PC-9 (cell line): ENCODE data around the gene PIK3CA. TPM values are rescaled to one million over a fixed set of nuclear protein-coding genes. Genes with fewer than 3 reads are reported as not detected.
"Not testable (repeated sequence)": the region's sequence is repeated elsewhere in the genome, so short reads cannot be mapped to it uniquely, and the experiment has no call there.

Source experiments
- BruUV-seq: library from RNA; stranded (reverse); fragments of 400-500 nt; replicated peaks from 2 replicates; lab custom pipeline; 2021; lab: Mats Ljungman, UMichigan
- CTCF ChIA-PET: fragments of 300-600 bp; sonication (Branson Sonifier 250); formaldehyde crosslinking; loops from one replicate; lab custom pipeline; 2022; ENCODE audit warnings: antibody characterized with exemption; lab: Charles Lee
- POLR2A ChIA-PET: fragments of 300-600 bp; sonication (Branson Sonifier 250); formaldehyde crosslinking; loops from one replicate; lab custom pipeline; 2022; ENCODE audit warnings: antibody characterized with exemption; ENCODE audit not compliant: unreplicated experiment; lab: Charles Lee
- DNase-seq, 2 experiments: peaks; one replicate each; pipeline versions ENCODE4 v3.0.0 to v3.0.0-alpha.2; 2015 to 2022; ENCODE audit warnings: mixed read lengths in 1 of 2
- H2AFZ ChIP-seq: fragments of 200-600 bp; sonication (generic); 2 replicates; pipeline ENCODE4 v1.8.1; 2017; ENCODE audit warnings: antibody characterized with exemption
- H3F3A ChIP-seq: fragments of 200-600 bp; sonication (generic); 2 replicates; pipeline ENCODE4 v1.8.1; 2017; ENCODE audit warnings: antibody characterized with exemption, mild to moderate bottlenecking, low read depth; ENCODE audit not compliant: insufficient read depth
- H3K27ac ChIP-seq: fragments of 200-600 bp; sonication (generic); 2 replicates; pipeline ENCODE4 v1.6.1; 2016; ENCODE audit warnings: mixed run types
- H3K27me3 ChIP-seq: fragments of 200-600 bp; sonication (generic); 2 replicates; pipeline ENCODE4 v1.6.1; 2016; ENCODE audit warnings: low read depth, mixed run types; ENCODE audit not compliant: insufficient read depth
- H3K36me3 ChIP-seq: fragments of 200-600 bp; sonication (generic); 2 replicates; pipeline ENCODE4 v1.6.1; 2016; ENCODE audit warnings: low read depth, mixed run types
- H3K4me1 ChIP-seq: fragments of 200-600 bp; sonication (generic); replicated peaks from 2 replicates; pipeline ENCODE4 v1.6.1; 2016; ENCODE audit warnings: mixed run types; ENCODE audit not compliant: insufficient read depth
- H3K4me2 ChIP-seq: fragments of 200-600 bp; sonication (generic); 2 replicates; pipeline ENCODE4 v1.6.1; 2017; ENCODE audit warnings: mixed run types
- H3K4me3 ChIP-seq: fragments of 200-600 bp; sonication (generic); 2 replicates; pipeline ENCODE4 v1.6.1; 2016; ENCODE audit warnings: mixed run types
- H3K79me2 ChIP-seq: fragments of 200-600 bp; sonication (generic); 2 replicates; pipeline ENCODE4 v1.6.1; 2017; ENCODE audit warnings: low read depth, mixed run types
- H3K9me2 ChIP-seq: fragments of 200-600 bp; sonication (generic); 2 replicates; pipeline ENCODE4 v1.8.1; 2017; ENCODE audit warnings: mild to moderate bottlenecking; ENCODE audit not compliant: insufficient read depth
- H3K9me3 ChIP-seq: fragments of 200-600 bp; sonication (generic); 2 replicates; pipeline ENCODE4 v1.8.1; 2016; ENCODE audit warnings: low read depth; ENCODE audit not compliant: insufficient read depth
- H4K20me1 ChIP-seq: fragments of 200-600 bp; sonication (generic); 2 replicates; pipeline ENCODE4 v1.8.1; 2017; ENCODE audit not compliant: insufficient read depth
- EZH2 ChIP-seq: fragments of 200-600 bp; sonication (generic); IDR thresholded peaks from 2 replicates; pipeline ENCODE4 v1.8.0; 2017; ENCODE audit warnings: antibody characterized with exemption, low read depth
- intact Hi-C: fragments of 100-400 bp; cut with micrococcal nuclease; formaldehyde crosslinking; loops from one replicate; pipeline ENCODE4 v1.10.0; 2022; ENCODE audit not compliant: unreplicated experiment
- total RNA-seq: library from RNA; stranded (reverse); gene quantifications from 2 replicates; pipeline ENCODE4 v1.2.3, GENCODE V29; 2021
- TF ChIP-seq, protein P1 (sequence below): fragments of 200-600 bp; sonication (generic); conservative IDR thresholded peaks from 2 replicates; pipeline ENCODE4 v1.6.1; 2017; ENCODE audit warnings: mixed run types, antibody characterized with exemption, mild to moderate bottlenecking, moderate library complexity

PIK3CA gene
- total RNA-seq, 1 experiment from 2014 or later: 39.9 TPM

DNA sequence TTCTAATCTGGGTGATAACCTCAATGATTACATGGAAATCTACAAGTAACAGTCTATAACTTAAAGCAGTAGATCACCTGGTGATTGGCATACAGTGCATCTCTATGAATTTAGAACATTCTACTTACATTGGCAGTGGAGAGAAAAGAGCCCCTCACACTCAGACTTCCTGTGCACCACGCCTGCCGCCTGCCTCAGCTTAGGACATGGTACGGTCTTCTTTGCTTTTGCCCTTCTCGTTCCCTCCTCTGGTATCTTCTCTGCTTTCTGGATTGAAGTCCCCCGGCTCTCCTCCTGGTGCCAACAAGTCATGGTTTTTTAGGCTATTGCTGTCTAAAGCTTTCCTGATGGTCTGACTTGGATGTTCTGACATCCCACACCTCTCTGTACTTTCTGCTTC, 110.7 kb downstream of the PIK3CA start:
- peaks cover 5% of the 10 kb centered on the region for H3K4me1 ChIP-seq
- H3K27ac ChIP-seq: no peak overlapping the region
- H3K4me2 ChIP-seq: no peak overlapping the region
- H3K9me2 ChIP-seq: no peaks in the 10 kb centered on the region
- intact Hi-C loops: loop anchor here (10.0 kb wide), 1 partner anchor 296 kb away; no protein-coding TSS in a partner anchor
- no peaks in the 10 kb centered on the region for H3F3A ChIP-seq
- H4K20me1 ChIP-seq: no peaks in the 10 kb centered on the region
- H3K36me3 ChIP-seq: no peaks in the 10 kb centered on the region
- H3K27me3 ChIP-seq: no peaks in the 10 kb centered on the region
- BruUV-seq: no TSS peak
- no peak for DNase-seq
- H3K4me3 ChIP-seq: no peak overlapping the region
- POLR2A ChIA-PET: no interaction called here
- no peak for TF ChIP-seq EZH2
- TF ChIP-seq, protein P1, sequence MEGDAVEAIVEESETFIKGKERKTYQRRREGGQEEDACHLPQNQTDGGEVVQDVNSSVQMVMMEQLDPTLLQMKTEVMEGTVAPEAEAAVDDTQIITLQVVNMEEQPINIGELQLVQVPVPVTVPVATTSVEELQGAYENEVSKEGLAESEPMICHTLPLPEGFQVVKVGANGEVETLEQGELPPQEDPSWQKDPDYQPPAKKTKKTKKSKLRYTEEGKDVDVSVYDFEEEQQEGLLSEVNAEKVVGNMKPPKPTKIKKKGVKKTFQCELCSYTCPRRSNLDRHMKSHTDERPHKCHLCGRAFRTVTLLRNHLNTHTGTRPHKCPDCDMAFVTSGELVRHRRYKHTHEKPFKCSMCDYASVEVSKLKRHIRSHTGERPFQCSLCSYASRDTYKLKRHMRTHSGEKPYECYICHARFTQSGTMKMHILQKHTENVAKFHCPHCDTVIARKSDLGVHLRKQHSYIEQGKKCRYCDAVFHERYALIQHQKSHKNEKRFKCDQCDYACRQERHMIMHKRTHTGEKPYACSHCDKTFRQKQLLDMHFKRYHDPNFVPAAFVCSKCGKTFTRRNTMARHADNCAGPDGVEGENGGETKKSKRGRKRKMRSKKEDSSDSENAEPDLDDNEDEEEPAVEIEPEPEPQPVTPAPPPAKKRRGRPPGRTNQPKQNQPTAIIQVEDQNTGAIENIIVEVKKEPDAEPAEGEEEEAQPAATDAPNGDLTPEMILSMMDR: no peak
- H3K9me3 ChIP-seq: peaks cover 12% of the 10 kb centered on the region; the same call in 1 of the 2 replicates
- no peaks in the 10 kb centered on the region for H3K79me2 ChIP-seq
- CTCF ChIA-PET: no interaction called here
- no peak overlapping the region for H2AFZ ChIP-seq

- H4K20me1 ChIP-seq, DNase-seq, H3K27me3 ChIP-seq, H3K27ac ChIP-seq, H3K79me2 ChIP-seq, H3K36me3 ChIP-seq, H3F3A ChIP-seq, H3K9me2 ChIP-seq, H3K4me1 ChIP-seq, CTCF ChIA-PET: not testable (repeated sequence)
- H3K9me3 ChIP-seq: peaks cover 12% of the 10 kb centered on the region; the same call in 1 of the 2 replicates
- BruUV-seq: TSS peak; percentile 69
- H2AFZ ChIP-seq: peak overlapping the region; percentile 94
- POLR2A ChIA-PET: interaction anchor here (0.6 kb wide), 1 partner anchor 28 kb away, joined by 3 read pairs; no protein-coding TSS in a partner anchor
- peak overlapping the region; percentile 70; the same call in 1 of the 2 replicates for H3K4me3 ChIP-seq
- H3K4me2 ChIP-seq: peak overlapping the region; percentile 86
- intact Hi-C loops: loop anchor here (2.0 to 10.0 kb wide), 2 partner anchors 111 to 295 kb away; partner anchors contain the start of gene PIK3CA
Measured at GRCh38 chr3:179259959-179260756, 112.0 kb downstream of the PIK3CA start.

DNA sequence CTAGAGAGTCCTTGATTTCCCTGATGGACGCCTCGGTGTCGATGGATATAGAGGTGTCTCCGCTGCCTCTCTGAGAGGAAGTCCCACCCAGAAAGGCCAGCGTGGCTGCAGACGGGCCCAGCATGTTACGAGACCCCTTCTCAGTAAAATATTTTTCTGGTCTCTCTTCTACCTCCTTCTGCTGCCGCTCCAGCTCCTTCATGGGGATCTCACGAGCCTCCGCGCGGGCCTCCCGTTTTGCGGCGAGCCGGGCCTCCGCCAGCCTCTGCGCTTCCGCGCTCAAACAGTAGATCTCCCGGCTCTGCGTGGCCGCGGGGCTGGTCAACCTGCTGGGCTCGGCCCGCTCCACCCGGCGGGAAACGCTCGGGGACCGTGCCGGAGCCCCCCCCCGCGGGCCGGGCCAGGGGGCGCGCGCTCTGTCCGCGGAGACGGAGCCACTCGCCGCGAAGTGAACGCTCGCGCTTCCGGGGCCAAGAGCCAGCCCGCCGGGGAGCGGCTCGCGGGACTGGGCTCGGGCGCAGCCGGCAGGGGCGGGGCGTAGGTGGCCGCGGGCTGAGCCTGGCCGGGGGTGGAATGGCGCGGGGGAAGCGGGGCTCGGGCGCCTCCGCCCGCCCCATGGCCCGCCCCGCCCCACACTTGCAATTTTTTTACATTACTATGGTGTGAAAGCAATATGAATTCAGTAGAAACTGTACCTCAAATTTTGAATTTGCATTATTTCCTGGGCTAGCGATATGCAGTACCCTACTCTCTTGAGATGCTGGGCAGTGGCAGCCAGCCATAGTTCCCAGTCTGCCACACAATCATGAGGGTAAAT, 113.0 kb downstream of the PIK3CA start:
- Histone ChIP-seq H2AFZ (peak overlapping the region; percentile 94), H3K27ac (no peak overlapping the region), H3K4me2 (peak overlapping the region; percentile 86), H3K4me1 (peaks cover 5% of the 10 kb centered on the region), H3F3A (no peaks in the 10 kb centered on the region), H3K9me2 (no peaks in the 10 kb centered on the region), H3K4me3 (peak overlapping the region; percentile 70), H3K36me3 (no peaks in the 10 kb centered on the region), H3K79me2 (no peaks in the 10 kb centered on the region), H3K27me3 (no peaks in the 10 kb centered on the region), H3K9me3 (peaks cover 12% of the 10 kb centered on the region; the same call in 1 of the 2 replicates), H4K20me1 (no peaks in the 10 kb centered on the region)
- intact Hi-C loops: loop anchor here (2.0 kb wide), 1 partner anchor 112 kb away; the partner anchor contains the start of gene PIK3CA
- ChIA-PET POLR2A (interaction anchor here (0.5 to 0.7 kb wide), 4 partner anchors 27 to 210 kb away, joined by 3 to 7 read pairs (median 3); no protein-coding TSS in a partner anchor), CTCF (no interaction called here)
- BruUV-seq: no TSS peak
- peak; percentile 65 to 88 for DNase-seq
- TF ChIP-seq, protein P1: no peak
- TF ChIP-seq EZH2: no peak
